Heart left ventricle (tissue), 16 donors: ENCODE measurements around the gene NDEL1. TPM values are rescaled to one million over a fixed set of nuclear protein-coding genes. Genes with fewer than 3 reads are reported as not detected.

ENCODE experiments used
- ATAC-seq, 4 donors: fragments of 200-7000 bp; cut with Tn5 transposase; one replicate each; pipeline ENCODE4 v1.9.1; 2020 to 2022; ENCODE audit warnings: moderate library complexity in 4 of 4, mild to moderate bottlenecking in 3 of 4, moderate number of reproducible peaks in 1 of 4
- DNase-seq, 5 donors: peaks; one replicate each; pipeline ENCODE4 v3.0.0-alpha.2; 2020
- H3K27ac ChIP-seq, 12 donors: fragments of 200-600 bp; sonication (generic) in 4 of 12; one replicate each; pipeline versions ENCODE4 v1.5.0 to v1.8.0; 2016 to 2022; ENCODE audit warnings: mild to moderate bottlenecking in 2 of 12
- H3K27me3 ChIP-seq, 9 donors: fragments of 200-600 bp; sonication (generic) in 2 of 9; one replicate each; pipeline versions ENCODE4 v1.5.1 to v1.8.0; 2016 to 2022; ENCODE audit warnings: mild to moderate bottlenecking in 3 of 9
- H3K36me3 ChIP-seq, 9 donors: fragments of 200-600 bp; sonication (generic) in 2 of 9; one replicate each; pipeline versions ENCODE4 v1.5.0 to v1.8.0; 2018 to 2022; ENCODE audit warnings: mild to moderate bottlenecking in 2 of 9
- H3K4me1 ChIP-seq, 12 donors: fragments of 200-600 bp; sonication (generic) in 4 of 12; one replicate each; pipeline versions ENCODE4 v1.5.0 to v1.8.0; 2016 to 2022; ENCODE audit warnings: mild to moderate bottlenecking in 3 of 12
- H3K4me3 ChIP-seq, 12 donors: fragments of 200-600 bp; sonication (generic) in 4 of 12; one replicate each; pipeline versions ENCODE4 v1.5.0 to v1.8.0; 2017 to 2022; ENCODE audit warnings: mild to moderate bottlenecking in 9 of 12, moderate library complexity in 4 of 12
- H3K9me3 ChIP-seq, 12 donors: fragments of 200-600 bp; sonication (generic) in 4 of 12; one replicate each; pipeline versions ENCODE4 v1.5.0 to v1.8.0; 2016 to 2022; ENCODE audit warnings: mild to moderate bottlenecking in 1 of 12
- CTCF ChIP-seq, 12 donors: fragments of 200-600 bp; sonication (generic) in 4 of 12; IDR thresholded peaks; one replicate each; pipeline versions ENCODE4 v1.5.0 to v1.8.0; 2018 to 2022; ENCODE audit warnings: antibody characterized with exemption in 12 of 12, mild to moderate bottlenecking in 5 of 12
- POLR2A ChIP-seq, 2 donors: fragments of 450-650 bp; IDR thresholded peaks; one replicate each; pipeline ENCODE4 v1.6.1; 2017; ENCODE audit warnings: antibody characterized with exemption in 2 of 2, mild to moderate bottlenecking in 2 of 2, moderate library complexity in 2 of 2
- WGBS, 4 donors: extraction: QIAGEN DNeasy Blood & Tissue Kit in 2 of 4; methylation state at CpG; one replicate each; pipeline versions ENCODE4 v1.1.5 to v1.1.7; 2013 to 2018; 5-methylcytosine and 5-hydroxymethylcytosine counted together
- intact Hi-C, 10 donors: fragments of 100-400 bp; cut with DNase I; formaldehyde crosslinking; loops; one replicate each; pipeline versions ENCODE4 v1.11.1 to v1.14.2; 2022
- polyA plus RNA-seq, 2 donors: library from polyadenylated mRNA; stranded (reverse); fragments of 200-250 nt; gene quantifications; one replicate each; pipeline ENCODE4 v1.2.3, GENCODE V29; 2013
- total RNA-seq, 9 donors: library from RNA; depleted of rRNA in 2 of 9; stranded (reverse); fragments of >200 nt in 2 of 9; fragmentation: NEBNext Ultra II Directional in 3 of 9; extraction: Animal tissue kit (Norgen Biotek cat#: 25700) in 3 of 9; gene quantifications; one replicate each; pipeline versions ENCODE4 v1.1.0 to v1.2.4, GENCODE V29; 2016 to 2023
- donor health status: ischemic (EF 13 %, LVEDD 7.1; RV severe dilation, severe dysfunction).
- donor health status: healthy with polysubstance abuse.
- donor health status: DM: no; HTN: yes; CAD: no.
- donor health status: DM: no; HTN: no; CAD: no.
- donor health status: ischemic (EF 25% LVEDD 6.9; RV normal size, moderate dysfunction).
- donor health status: ischemic (EF 25% LVEDD 5.7; RV mildly dilated, moderate dysfunction).
- donor health status: healthy.
- donor health status: DM: yes; HTN: yes; CAD: no.
- donor health status: ischemic (EF 35%, LVEDD 5.7; RV mildly dilated, moderate dysfunction).
- donor health status: nonischemic (EF 11% LVEDD 7.7; RV severe dilation, severe dysfunction).
- donor health status: DM: yes; HTN: yes; CAD: no.
- donor health status: PGD.
- donor health status: ischemic (EF 29% LVEDD 5.4; RV normal size, mild dysfunction).
- donor health status: nonischemic (EF 23%, LVEDD 6.1; RV moderate dilation, normal function).

The NDEL1 gene
- total and polyA plus RNA-seq, 11 donors = 16.5 to 36.4 (median 25.8) TPM

- DNase-seq (no peak), ATAC-seq (no peak)
- H3K9me3 ChIP-seq = no peaks in the 10 kb centered on the region
- intact Hi-C loops = no loop called here
- no peak overlapping the region for H3K4me3 ChIP-seq
- no peaks in the 10 kb centered on the region for H3K27me3 ChIP-seq
- WGBS, 4 donors = 94 to 96% (median 95%) methylated on average over 17 of the region's 17 CpGs
- no peak overlapping the region for H3K27ac ChIP-seq
- peaks cover 0 to 4% (median 0%) of the 10 kb centered on the region in 12 donors for H3K4me1 ChIP-seq
- TF ChIP-seq POLR2A (IDR thresholded peaks at IDR 0.05) = no peak
- TF ChIP-seq CTCF (IDR thresholded peaks at IDR 0.05) = no peak
- H3K36me3 ChIP-seq = peaks cover 0 to 99% (median 88%) of the 10 kb centered on the region in 9 donors
Measured at GRCh38 chr17:8492121-8492520, 56.4 kb downstream of the NDEL1 start.

DNA sequence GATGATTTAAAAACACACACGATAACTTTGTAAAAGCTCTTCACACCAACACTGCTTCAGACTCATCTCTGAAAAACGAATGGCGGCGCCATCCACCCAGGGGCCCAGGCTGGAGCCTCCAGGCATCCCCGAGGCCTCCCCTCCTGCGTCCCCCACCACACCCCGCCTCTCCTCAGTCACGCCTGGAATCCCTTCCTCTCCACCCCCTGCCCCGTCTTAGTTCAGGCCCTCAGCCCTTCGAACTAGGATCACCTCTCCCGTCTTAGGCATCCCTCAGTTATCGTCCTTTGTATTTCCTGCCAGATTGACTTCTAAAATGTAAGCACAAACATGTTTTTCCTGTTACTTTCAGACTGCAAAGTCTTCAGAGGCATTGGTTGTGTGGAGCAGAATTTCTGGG lies 58.3 kb downstream of the NDEL1 start:
- ATAC-seq = no peak
- H3K36me3 ChIP-seq = peaks cover 0 to 99% (median 81%) of the 10 kb centered on the region in 9 donors
- WGBS, 4 donors = 83 to 91% (median 87%) methylated on average over 12 of the region's 12 CpGs

GRCh38 chr17:8494506-8495111 lies 58.9 kb downstream of the NDEL1 start:
- no peak for ATAC-seq
- TF ChIP-seq CTCF (IDR thresholded peaks at IDR 0.05) (no peak), POLR2A (IDR thresholded peaks at IDR 0.05) (no peak)
- H3K36me3 ChIP-seq = peaks cover 0 to 100% (median 87%) of the 10 kb centered on the region in 9 donors

More for the DNA sequence above, 58.3 kb downstream of the NDEL1 start:
- intact Hi-C loops = no loop called here
- Histone ChIP-seq H3K27me3 (no peaks in the 10 kb centered on the region), H3K27ac (no peak overlapping the region), H3K4me3 (no peak overlapping the region), H3K4me1 (peaks cover 0 to 3% (median 0%) of the 10 kb centered on the region in 12 donors), H3K9me3 (no peaks in the 10 kb centered on the region)
- TF ChIP-seq POLR2A (IDR thresholded peaks at IDR 0.05) (no peak), CTCF (IDR thresholded peaks at IDR 0.05) (no peak)
- DNase-seq = no peak

DNA sequence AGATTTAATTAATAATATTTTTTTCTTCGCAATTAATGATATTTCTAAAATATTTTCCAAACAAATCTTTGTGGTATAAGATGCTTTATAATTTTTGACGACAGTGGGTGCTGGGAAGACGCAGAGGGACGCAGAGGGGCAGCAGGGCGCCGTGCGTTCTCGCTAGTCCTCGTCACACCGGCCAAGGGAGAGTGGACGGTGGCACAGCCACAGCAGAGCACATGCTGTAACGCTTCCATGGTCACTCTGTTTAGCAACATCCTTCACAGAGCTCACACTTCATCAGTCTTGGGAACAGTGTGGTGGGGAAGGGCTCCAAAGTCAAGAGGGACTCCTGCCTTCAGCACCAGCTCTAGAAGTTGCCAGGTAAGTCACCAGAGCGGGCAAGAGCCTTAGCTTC lies 60.4 kb downstream of the NDEL1 start:
- Histone ChIP-seq H3K27ac (no peak overlapping the region), H3K36me3 (peaks cover 0 to 100% (median 85%) of the 10 kb centered on the region in 9 donors), H3K9me3 (no peaks in the 10 kb centered on the region), H3K27me3 (no peaks in the 10 kb centered on the region), H3K4me1 (no peaks in the 10 kb centered on the region), H3K4me3 (no peak overlapping the region)
- ATAC-seq = no peak
- TF ChIP-seq CTCF (IDR thresholded peaks at IDR 0.05) = no peak
- TF ChIP-seq POLR2A (IDR thresholded peaks at IDR 0.05) = no peak
- WGBS, 4 donors = 88 to 89% (median 88%) methylated on average over 13 of the region's 13 CpGs
- intact Hi-C loops = no loop called here
- DNase-seq = no peak

More at GRCh38 chr17:8494506-8495111, 58.9 kb downstream of the NDEL1 start:
- 83 to 94% (median 91%) methylated on average over 8 of the region's 8 CpGs for WGBS, 4 donors
- intact Hi-C loops = no loop called here
- H3K9me3 ChIP-seq = no peaks in the 10 kb centered on the region
- no peak overlapping the region for H3K27ac ChIP-seq
- no peaks in the 10 kb centered on the region for H3K4me1 ChIP-seq
- H3K27me3 ChIP-seq = no peaks in the 10 kb centered on the region
- no peak for DNase-seq
- no peak overlapping the region for H3K4me3 ChIP-seq
